Measurements from ENCODE around the gene CCDC158.

DNA sequence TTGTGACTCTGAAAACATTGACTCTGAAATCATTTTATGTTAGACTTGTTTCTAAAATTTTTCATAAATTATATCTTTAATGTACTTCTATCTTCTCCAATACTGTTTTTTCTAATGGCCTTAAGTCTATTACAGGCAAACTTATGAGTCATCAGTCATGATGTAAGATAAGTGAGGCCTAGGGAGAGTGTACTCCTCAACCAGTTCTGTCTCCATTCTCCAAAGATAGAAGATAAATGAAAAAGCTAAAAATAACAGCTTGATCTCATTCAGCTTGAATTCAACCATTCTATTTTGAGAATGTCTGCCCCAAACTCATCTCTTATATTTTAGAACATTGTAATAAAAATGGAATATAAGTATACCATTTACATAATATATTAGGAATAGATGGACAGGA, 79.9 kb downstream of the CCDC158 start:
- TF ChIP-seq TAF1 (IDR thresholded peaks at IDR 0.05; ENCODE audit: low read depth): no peak
- no peak for TF ChIP-seq ZBTB7A (IDR thresholded peaks at IDR 0.05; ENCODE audit: low read depth)
- no peak for TF ChIP-seq YY1 (IDR thresholded peaks at IDR 0.05; ENCODE audit: low read depth)
- no peak for TF ChIP-seq EP300 (IDR thresholded peaks at IDR 0.05; ENCODE audit: borderline replicate concordance)
- TF ChIP-seq REST (IDR thresholded peaks at IDR 0.05; ENCODE audit: low read depth): no peak
